Stimulated activated naive CD8-positive, alpha-beta T cell treated with anti-CD3 and anti-CD28 coated beads, Interleukin-15, amount 100 ng/mL, for 72 hours (primary cell): ENCODE results near the gene SNRPA.
"Not testable (repeated sequence)": the region's sequence is repeated elsewhere in the genome, so short reads cannot be mapped to it uniquely, and the experiment has no call there.

Experiments
- ATAC-seq: fragments of 150-1000 bp; cut with Tn5 transposase; 2 replicates; pipeline ENCODE4 v1.10.0; 2021; ENCODE audit warnings: mild to moderate bottlenecking, moderate library complexity
- DNase-seq, 2 donors: peaks; one replicate each; pipeline ENCODE4 v3.0.0; 2021 to 2022
- H3K27ac Mint-ChIP-seq, 2 donors: one replicate each; pipeline ENCODE4 v1.8.0; 2022; ENCODE audit warnings: mild to moderate bottlenecking in 2 of 2, mixed read lengths in 2 of 2, moderate library complexity in 2 of 2
- H3K27me3 Mint-ChIP-seq: one replicate; pipeline ENCODE4 v1.8.0; 2022; ENCODE audit warnings: mixed read lengths
- H3K4me1 Mint-ChIP-seq: one replicate; pipeline ENCODE4 v1.8.0; 2022; ENCODE audit warnings: mild to moderate bottlenecking, mixed read lengths
- H3K4me3 Mint-ChIP-seq, 2 donors: one replicate each; pipeline ENCODE4 v1.8.0; 2022; ENCODE audit warnings: mild to moderate bottlenecking in 2 of 2, mixed read lengths in 2 of 2, moderate library complexity in 1 of 2
- H3K9me3 Mint-ChIP-seq, 2 donors: one replicate each; pipeline ENCODE4 v1.8.0; 2022; ENCODE audit warnings: mixed read lengths in 2 of 2

SNRPA gene

GRCh38 chr19:40775632-40776022 lies 24.6 kb downstream of the SNRPA start:
- H3K27me3 Mint-ChIP-seq = no peaks in the 10 kb centered on the region
- DNase-seq (no peak), ATAC-seq (no peak)
- H3K4me1 Mint-ChIP-seq = peaks cover 62% of the 10 kb centered on the region
- peak overlapping the region in 1 of 2 donors; percentile 11 for H3K4me3 Mint-ChIP-seq
- H3K9me3 Mint-ChIP-seq = no peaks in the 10 kb centered on the region
- H3K27ac Mint-ChIP-seq = peak overlapping the region in 1 of 2 donors; percentile 91

GRCh38 chr19:40776364-40776763 lies 25.4 kb downstream of the SNRPA start:
- H3K4me1 Mint-ChIP-seq = peaks cover 64% of the 10 kb centered on the region
- DNase-seq (no peak), ATAC-seq (no peak)
- no peak overlapping the region for H3K27ac Mint-ChIP-seq
- H3K4me3 Mint-ChIP-seq = no peak overlapping the region
- no peaks in the 10 kb centered on the region for H3K27me3 Mint-ChIP-seq
- no peaks in the 10 kb centered on the region for H3K9me3 Mint-ChIP-seq

- H3K4me1 Mint-ChIP-seq = peaks cover 62% of the 10 kb centered on the region
Observed at GRCh38 chr19:40776932-40777644, 26.1 kb downstream of the SNRPA start.

DNA sequence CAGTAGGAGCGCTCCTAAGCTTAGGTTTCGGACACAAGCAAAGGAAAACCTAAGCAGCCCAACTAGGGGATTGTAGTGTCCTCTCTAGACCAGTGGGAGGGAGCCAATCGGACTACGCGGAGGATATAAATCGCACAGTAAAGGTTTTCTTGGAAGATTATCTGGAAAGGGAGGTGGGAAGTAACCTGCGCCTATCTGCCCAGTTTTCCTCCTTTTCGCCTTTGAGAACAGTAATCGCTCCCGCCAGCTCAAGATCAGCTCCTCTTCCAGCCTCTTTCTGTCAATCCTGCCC lies 26.6 kb downstream of the SNRPA start:
- Mint-ChIP-seq H3K27me3 (no peaks in the 10 kb centered on the region), H3K4me1 (peaks cover 64% of the 10 kb centered on the region), H3K9me3 (no peaks in the 10 kb centered on the region), H3K27ac (peak overlapping the region; percentile 92 to 99), H3K4me3 (peak overlapping the region; percentile 89 to 95)
- DNase-seq (no peak), ATAC-seq (no peak)

More at GRCh38 chr19:40776932-40777644, 26.1 kb downstream of the SNRPA start:
- peak; percentile 83 for ATAC-seq
- Mint-ChIP-seq H3K27me3 (no peaks in the 10 kb centered on the region), H3K4me3 (peak overlapping the region; percentile 89 to 95), H3K27ac (peak overlapping the region; percentile 92 to 99), H3K9me3 (no peaks in the 10 kb centered on the region)
- peak; percentile 83 to 94 for DNase-seq

GRCh38 chr19:40777937-40778705 lies 27.1 kb downstream of the SNRPA start, which contains the start of gene RAB4B:
Gene RAB4B (plus strand): TSS chr19:40778247. CDS start chr19:40778376, 129 bp downstream.
- Mint-ChIP-seq H3K27ac (peak within 1 kb of the TSS; percentile 92 to 99), H3K4me1 (peaks cover 64% of the 10 kb centered on the region), H3K9me3 (no peaks in the 10 kb centered on the region), H3K4me3 (peak within 1 kb of the TSS; percentile 89 to 95), H3K27me3 (no peaks in the 10 kb centered on the region)
- peak; percentile 100 for DNase-seq
- ATAC-seq = peak; percentile 85

GRCh38 chr19:40778706-40779284 lies 27.8 kb downstream of the SNRPA start:
- DNase-seq (no peak), ATAC-seq (no peak)
- Mint-ChIP-seq H3K4me3 (peak overlapping the region; percentile 89 to 95), H3K4me1 (peaks cover 64% of the 10 kb centered on the region), H3K27me3 (no peaks in the 10 kb centered on the region), H3K9me3 (no peaks in the 10 kb centered on the region), H3K27ac (peak overlapping the region; percentile 92 to 99)

- H3K4me3 Mint-ChIP-seq = peak overlapping the region in 1 of 2 donors; percentile 21
Observed at GRCh38 chr19:40780582-40780981, 29.6 kb downstream of the SNRPA start.

GRCh38 chr19:40781140-40781539 lies 30.1 kb downstream of the SNRPA start:
- Mint-ChIP-seq H3K9me3 (no peaks in the 10 kb centered on the region), H3K4me3 (no peak overlapping the region), H3K27ac (no peak overlapping the region), H3K27me3 (no peaks in the 10 kb centered on the region), H3K4me1 (peaks cover 54% of the 10 kb centered on the region)
- DNase-seq (no peak), ATAC-seq (no peak)

More at GRCh38 chr19:40780582-40780981, 29.6 kb downstream of the SNRPA start:
- Mint-ChIP-seq H3K4me1 (peaks cover 57% of the 10 kb centered on the region), H3K9me3 (no peaks in the 10 kb centered on the region), H3K27me3 (no peaks in the 10 kb centered on the region), H3K27ac (peak overlapping the region in 1 of 2 donors; percentile 93)
- no peak for DNase-seq
- ATAC-seq = no peak

DNA sequence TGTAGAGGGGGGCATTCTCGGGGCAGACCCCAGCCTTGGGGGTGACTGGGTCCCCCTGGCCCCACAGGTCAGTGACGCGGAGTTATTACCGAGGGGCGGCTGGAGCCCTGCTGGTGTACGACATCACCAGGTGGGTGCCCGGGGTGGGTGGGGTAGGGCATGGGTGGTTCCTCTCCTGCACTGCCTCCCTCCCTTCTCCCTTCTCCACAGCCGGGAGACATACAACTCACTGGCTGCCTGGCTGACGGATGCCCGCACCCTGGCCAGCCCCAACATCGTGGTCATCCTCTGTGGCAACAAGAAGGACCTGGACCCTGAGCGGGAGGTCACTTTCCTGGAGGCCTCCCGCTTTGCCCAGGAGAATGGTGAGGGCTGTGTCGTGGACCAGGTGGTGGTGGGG lies 32.7 kb downstream of the SNRPA start:
- Mint-ChIP-seq H3K4me1 (peaks cover 47% of the 10 kb centered on the region), H3K4me3 (no peak overlapping the region), H3K27ac (no peak overlapping the region), H3K27me3 (no peaks in the 10 kb centered on the region), H3K9me3 (no peaks in the 10 kb centered on the region)
- ATAC-seq (no peak), DNase-seq (no peak)

DNA sequence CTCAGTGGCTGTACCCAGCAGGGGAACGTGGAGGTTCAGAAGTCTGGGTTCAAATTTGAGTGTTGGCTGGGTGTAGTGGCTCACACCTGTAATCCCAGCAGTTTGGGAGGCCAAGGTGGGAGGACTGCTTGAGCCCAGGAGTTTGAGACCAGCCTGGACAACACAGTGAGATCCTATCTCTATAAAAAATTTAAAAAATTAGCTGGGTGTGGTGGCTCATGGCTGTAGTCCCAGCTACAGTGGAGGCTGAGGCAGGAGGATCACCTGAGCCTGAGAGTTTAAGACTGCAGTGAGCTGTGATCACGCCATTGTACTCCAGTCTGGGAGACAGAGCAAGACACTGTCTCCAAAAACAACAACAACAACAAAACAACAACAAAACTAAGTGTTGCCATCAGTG lies 33.1 kb downstream of the SNRPA start:
- H3K27me3 Mint-ChIP-seq, H3K27ac Mint-ChIP-seq, H3K4me3 Mint-ChIP-seq, ATAC-seq, H3K9me3 Mint-ChIP-seq, DNase-seq: not testable (repeated sequence)
- H3K4me1 Mint-ChIP-seq = peaks cover 43% of the 10 kb centered on the region

GRCh38 chr19:40785526-40785925 lies 34.5 kb downstream of the SNRPA start:
- Mint-ChIP-seq H3K4me3 (no peak overlapping the region), H3K4me1 (peaks cover 42% of the 10 kb centered on the region), H3K9me3 (no peaks in the 10 kb centered on the region), H3K27me3 (no peaks in the 10 kb centered on the region), H3K27ac (peak overlapping the region in 1 of 2 donors; percentile 79)
- ATAC-seq = peak; percentile 50
- DNase-seq = no peak

GRCh38 chr19:40786060-40787037 lies 35.3 kb downstream of the SNRPA start:
- DNase-seq (no peak), ATAC-seq (no peak)
- Mint-ChIP-seq H3K27ac (peak overlapping the region; percentile 6 to 60), H3K4me1 (peaks cover 38% of the 10 kb centered on the region), H3K27me3 (no peaks in the 10 kb centered on the region), H3K9me3 (no peaks in the 10 kb centered on the region), H3K4me3 (no peak overlapping the region)

GRCh38 chr19:40791349-40791748 lies 40.3 kb downstream of the SNRPA start:
- ATAC-seq = no peak
- DNase-seq = no peak
- Mint-ChIP-seq H3K4me1 (peaks cover 48% of the 10 kb centered on the region), H3K9me3 (no peaks in the 10 kb centered on the region), H3K4me3 (no peak overlapping the region), H3K27ac (peak overlapping the region in 1 of 2 donors; percentile 87), H3K27me3 (no peaks in the 10 kb centered on the region)

DNA sequence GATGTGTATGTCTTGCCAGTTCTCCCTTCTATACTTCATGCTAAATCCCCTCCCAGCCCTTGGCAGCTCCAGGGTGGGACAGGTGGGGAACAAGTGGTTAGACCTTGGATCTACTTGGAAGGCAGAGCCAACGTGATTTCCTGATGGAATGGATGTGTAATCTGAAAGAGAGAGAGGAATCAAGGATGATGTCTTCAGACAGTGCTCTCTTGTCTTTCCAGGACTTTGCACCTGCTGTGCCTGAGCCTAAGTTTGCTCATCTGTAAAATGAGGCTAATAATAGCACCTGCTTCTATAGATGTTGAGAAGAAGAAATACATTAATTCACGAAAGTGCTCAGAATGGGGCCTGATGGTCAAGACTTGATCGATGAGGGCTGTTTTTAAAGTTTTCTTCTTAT lies 41.0 kb downstream of the SNRPA start:
- H3K9me3 Mint-ChIP-seq = no peaks in the 10 kb centered on the region
- DNase-seq = no peak
- ATAC-seq = no peak
- H3K27me3 Mint-ChIP-seq = no peaks in the 10 kb centered on the region
- H3K27ac Mint-ChIP-seq = peak overlapping the region; percentile 61 to 63
- H3K4me3 Mint-ChIP-seq = peak overlapping the region in 1 of 2 donors; percentile 38
- H3K4me1 Mint-ChIP-seq = peaks cover 48% of the 10 kb centered on the region
